OCI-M2 (cell line): ENCODE measurements around the gene PLCL2.

Experiments
- DNase-seq: peaks from one replicate; lab custom pipeline; 2025; ENCODE audit not compliant: unreplicated experiment; lab: John Stamatoyannopoulos, UW

The PLCL2 gene

DNA sequence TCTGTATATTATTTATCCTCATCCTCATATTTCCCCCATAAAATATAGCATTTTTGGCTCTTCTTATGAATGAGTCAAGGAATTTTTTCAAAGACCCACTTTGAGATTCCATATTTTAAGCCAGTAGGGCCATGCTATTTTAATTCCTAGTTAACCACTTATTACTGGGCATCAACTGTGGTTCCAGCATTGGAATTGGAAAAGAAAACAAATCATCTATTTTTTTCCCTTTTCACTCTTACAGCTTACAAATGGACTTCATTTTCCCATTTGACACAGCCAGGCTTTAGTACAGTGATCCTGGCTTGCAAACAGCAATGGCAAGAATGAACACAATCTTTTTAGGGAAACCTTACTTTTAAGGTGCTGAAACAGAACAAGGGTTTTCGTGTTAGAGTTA is 19.4 kb upstream of the PLCL2 start:
- DNase-seq = no peak

GRCh38 chr3:16866571-16866970 is 18.2 kb upstream of the PLCL2 start:
- no peak for DNase-seq

GRCh38 chr3:16868513-16868912 is 16.2 kb upstream of the PLCL2 start:
- no peak for DNase-seq

GRCh38 chr3:16869261-16870005 is 15.3 kb upstream of the PLCL2 start:
- DNase-seq = no peak

DNA sequence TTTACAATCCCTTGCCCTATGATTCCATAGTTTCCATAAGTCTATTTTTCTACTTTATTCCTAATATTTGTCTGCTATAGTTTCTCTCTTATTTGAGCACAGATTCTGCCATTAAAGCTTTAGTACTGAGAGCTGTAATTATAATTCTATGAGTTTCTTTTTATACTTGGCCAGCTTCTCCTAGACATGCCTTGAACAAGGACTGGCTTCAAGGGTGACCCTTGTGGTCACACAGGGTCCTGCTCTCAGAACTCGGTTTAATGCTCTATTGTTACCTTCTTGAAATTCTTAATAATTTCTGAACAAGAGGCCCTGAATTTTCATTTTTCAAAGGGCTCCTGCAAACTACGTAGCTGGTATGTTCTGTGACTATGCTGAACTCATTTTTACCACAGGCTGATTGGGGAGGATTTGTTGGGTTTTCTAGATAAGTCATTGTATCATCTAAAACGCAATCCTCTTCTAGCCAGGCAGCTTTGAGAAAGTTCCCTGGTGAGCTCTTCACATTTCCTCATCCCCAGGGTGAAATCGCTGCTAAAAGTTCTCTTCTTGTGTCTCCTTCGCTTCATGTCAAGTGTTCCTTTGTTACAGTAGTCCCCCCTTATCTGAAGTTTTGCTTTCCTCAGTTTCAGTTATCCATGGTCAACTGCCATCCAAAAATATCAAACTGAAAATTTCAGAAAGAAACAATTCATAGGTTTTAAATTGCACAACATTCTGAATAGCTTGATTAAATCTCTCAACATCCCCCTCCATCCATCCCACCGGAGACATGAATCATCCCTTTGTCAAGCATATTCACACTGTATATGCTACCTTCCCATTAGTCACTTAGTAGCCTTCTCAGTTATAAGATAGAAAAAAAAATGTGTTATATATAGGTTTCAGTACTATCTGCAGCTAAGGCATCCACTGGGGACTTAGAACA is 12.6 kb upstream of the PLCL2 start:
- DNase-seq = no peak

GRCh38 chr3:16873872-16874271 is 10.9 kb upstream of the PLCL2 start:
- DNase-seq = no peak

DNA sequence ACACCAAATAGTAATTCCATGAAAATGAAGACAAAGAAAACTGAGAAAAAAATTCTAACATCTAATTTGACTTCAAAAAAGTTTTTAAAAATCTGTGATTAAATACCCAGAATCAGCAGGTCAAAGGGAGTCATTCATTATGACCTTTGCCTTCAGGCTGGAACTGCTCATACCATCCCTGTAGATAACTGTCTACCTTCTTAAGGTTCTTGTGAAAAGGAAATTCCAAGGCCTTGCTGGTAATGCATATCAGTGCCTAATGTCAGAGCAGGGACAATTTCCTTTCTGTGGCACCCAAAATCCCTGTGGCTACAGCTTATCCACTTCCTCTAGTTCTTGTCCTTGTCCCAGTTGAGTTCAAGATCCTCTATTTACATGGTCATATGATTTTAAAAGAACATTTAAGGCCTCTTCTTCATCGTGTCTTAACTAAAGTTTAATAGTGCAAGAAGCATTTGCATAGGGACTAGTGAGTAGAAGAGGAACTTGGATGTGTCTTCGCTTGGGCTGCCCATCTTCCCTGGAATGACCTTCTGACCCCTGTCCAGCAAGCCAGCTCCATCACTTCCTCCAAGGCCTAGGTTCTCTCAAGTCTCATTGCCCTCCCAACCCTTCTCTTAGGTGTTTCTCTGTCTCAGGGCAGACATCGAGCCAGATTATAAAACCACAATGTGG is 8.7 kb upstream of the PLCL2 start:
- DNase-seq = no peak

- no peak for DNase-seq
Observed at GRCh38 chr3:16877505-16877904, 7.2 kb upstream of the PLCL2 start.

GRCh38 chr3:16877911-16878310 is 6.8 kb upstream of the PLCL2 start:
- no peak for DNase-seq

DNA sequence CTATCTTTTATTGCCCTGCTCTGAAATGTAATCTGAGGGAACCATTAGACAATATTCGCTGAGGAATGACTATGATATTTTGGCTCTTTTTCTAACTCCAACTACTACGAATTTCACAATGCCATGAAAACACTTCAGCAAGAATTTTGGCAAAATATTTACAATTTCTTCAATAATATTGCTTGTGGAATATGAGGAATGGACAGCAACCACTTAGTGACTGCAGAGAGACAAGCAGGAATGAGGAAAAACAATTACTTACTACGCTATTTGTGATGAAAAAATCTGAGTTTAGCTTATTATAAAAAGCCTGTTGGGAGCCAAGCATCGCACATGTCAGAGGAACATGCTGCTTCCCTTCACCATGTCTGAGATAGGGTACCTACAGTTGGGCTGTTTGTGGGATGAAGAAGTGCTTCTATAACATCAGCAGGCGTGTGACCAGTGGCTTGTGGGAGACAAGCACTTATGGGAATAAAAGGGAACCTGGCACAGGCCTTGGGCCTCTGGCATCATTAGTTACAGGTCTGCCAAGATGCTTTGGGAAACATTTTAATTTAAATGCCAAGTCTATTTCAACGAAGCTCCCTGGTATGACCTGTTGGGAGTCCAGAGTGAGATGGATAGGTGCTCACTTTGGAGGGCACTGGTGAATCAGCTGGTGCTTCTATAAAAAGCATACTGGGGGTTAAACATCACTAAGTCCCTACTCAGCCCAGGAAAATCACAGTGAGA is 2.7 kb upstream of the PLCL2 start:
- no peak for DNase-seq

- DNase-seq = no peak
Observed at GRCh38 chr3:16883057-16883722, 1.6 kb upstream of the PLCL2 start.

GRCh38 chr3:16883723-16884083 is 1.1 kb upstream of the PLCL2 start:
- no peak for DNase-seq

GRCh38 chr3:16884084-16884747 is 539 bp upstream of the PLCL2 start:
- no peak for DNase-seq

GRCh38 chr3:16885593-16886302 is 993 bp downstream of the PLCL2 start:
- DNase-seq = no peak

DNA sequence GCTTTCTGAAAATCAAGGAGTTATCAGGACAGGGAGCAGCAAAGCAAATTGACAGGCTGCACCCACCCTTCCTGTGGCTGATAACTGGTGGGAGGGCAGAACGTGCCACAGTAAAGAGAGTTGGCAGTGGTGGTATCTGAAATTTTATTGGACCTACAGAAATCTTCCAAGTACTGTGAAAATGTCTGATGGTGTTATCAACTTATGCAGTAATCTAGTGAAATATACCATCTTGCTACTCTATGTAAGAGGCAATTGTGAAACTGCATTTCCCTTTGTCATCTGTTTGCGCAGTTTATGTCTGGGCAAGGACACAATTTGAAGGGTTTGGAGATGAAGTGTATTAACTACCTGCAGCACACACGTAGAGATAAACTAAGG is 1.5 kb downstream of the PLCL2 start:
- DNase-seq = no peak

DNA sequence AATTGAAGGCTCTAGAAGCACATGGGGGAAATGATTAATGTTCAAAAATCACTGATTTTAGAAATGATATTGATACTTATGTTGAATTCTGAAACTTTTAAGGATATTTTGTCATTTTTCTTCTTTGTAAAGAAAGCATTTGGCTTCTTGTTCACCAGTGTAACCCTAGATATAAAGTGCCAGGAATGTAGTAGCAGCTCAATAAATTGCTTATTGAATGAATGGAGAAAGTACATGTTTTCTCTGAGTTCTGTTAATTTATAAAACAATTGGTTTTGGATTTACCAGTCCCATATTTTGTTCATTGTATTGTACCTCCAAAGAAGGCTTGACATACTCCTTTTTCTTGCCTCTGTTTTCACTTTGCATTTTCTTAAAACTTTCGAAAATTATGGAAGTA is 2.4 kb downstream of the PLCL2 start:
- no peak for DNase-seq

- DNase-seq = no peak
Observed at GRCh38 chr3:16888356-16888755, 3.6 kb downstream of the PLCL2 start.

- DNase-seq = no peak
Observed at GRCh38 chr3:16888785-16889607, 4.2 kb downstream of the PLCL2 start.
